Prostate gland (tissue), 2 donors: ENCODE measurements around the gene RABL3.

Source experiments
- POLR2AphosphoS5 ChIP-seq: sonication (generic); formaldehyde crosslinking; IDR thresholded peaks from one replicate; pipeline ENCODE4 v1.6.1; 2017; ENCODE audit warnings: antibody characterized with exemption
- TF ChIP-seq, protein P1 (sequence below), 4 experiments: fragments of 200-600 bp in 2 of 4; fragments of 450-650 bp in 2 of 4; sonication (generic) in 2 of 4; IDR thresholded peaks; 1 replicate in 3 of 4; 2 replicates in 1 of 4; pipeline ENCODE4 v1.5.1; 2016 to 2019; ENCODE audit warnings: antibody characterized with exemption in 4 of 4, mild to moderate bottlenecking in 2 of 4, moderate library complexity in 2 of 4

DNA sequence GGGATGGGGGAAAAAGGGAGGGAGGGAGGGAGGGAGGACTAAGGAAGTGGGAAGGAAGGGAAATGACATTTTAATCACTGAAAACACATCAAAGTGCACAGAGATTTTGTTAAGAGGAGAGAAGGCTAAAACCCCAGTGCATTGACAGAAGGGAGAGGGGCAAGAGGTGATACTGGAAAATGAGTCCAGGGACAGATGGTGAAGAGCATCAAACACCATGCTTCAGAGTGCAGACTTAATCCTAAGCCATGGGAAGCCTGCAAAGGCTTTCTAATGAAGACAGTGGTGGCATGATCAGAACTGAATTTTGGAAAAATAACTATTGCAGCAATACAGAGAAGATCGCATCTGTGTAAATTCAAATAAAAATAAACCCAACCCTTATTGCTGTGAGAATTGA, 102.1 kb downstream of the RABL3 start:
- TF ChIP-seq, protein P1, sequence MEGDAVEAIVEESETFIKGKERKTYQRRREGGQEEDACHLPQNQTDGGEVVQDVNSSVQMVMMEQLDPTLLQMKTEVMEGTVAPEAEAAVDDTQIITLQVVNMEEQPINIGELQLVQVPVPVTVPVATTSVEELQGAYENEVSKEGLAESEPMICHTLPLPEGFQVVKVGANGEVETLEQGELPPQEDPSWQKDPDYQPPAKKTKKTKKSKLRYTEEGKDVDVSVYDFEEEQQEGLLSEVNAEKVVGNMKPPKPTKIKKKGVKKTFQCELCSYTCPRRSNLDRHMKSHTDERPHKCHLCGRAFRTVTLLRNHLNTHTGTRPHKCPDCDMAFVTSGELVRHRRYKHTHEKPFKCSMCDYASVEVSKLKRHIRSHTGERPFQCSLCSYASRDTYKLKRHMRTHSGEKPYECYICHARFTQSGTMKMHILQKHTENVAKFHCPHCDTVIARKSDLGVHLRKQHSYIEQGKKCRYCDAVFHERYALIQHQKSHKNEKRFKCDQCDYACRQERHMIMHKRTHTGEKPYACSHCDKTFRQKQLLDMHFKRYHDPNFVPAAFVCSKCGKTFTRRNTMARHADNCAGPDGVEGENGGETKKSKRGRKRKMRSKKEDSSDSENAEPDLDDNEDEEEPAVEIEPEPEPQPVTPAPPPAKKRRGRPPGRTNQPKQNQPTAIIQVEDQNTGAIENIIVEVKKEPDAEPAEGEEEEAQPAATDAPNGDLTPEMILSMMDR (IDR thresholded peaks at IDR 0.05) = no peak
- no peak for TF ChIP-seq POLR2AphosphoS5
